Stimulated activated CD4-positive, alpha-beta T cell treated with anti-CD3 and anti-CD28 coated beads, TNF-alpha, amount 100 ng/mL, for 1 hour (primary cell): ENCODE results near the gene KBTBD2.
"Not testable (repeated sequence)": the region's sequence is repeated elsewhere in the genome, so short reads cannot be mapped to it uniquely, and the experiment has no call there.

Experiments used
- DNase-seq, 3 donors: peaks; one replicate each; pipeline ENCODE4 v3.0.0-alpha.2; 2020; ENCODE audit warnings: low read depth in 3 of 3, low spot score in 1 of 3

KBTBD2 gene

DNA sequence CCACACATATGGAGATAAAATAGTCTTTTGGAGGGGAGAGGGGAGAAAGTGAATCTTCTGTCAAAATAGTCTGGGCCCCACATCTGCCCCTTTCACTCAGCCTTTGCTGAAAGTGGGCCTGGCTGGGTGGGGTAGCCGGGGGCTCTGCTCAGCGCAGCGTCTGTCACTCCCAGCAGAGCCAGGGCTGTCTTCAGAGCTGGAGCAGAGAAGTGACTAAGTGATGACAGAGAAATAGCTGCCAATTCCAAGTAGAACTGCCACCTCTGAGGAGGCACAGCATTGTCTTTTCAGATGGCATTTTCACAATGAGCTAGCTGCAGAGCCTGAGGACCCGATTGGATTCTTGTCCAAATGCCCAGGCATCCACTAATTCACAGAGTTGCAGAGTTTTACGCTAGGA, 34.5 kb downstream of the KBTBD2 start:
- not testable (repeated sequence) for DNase-seq

DNA sequence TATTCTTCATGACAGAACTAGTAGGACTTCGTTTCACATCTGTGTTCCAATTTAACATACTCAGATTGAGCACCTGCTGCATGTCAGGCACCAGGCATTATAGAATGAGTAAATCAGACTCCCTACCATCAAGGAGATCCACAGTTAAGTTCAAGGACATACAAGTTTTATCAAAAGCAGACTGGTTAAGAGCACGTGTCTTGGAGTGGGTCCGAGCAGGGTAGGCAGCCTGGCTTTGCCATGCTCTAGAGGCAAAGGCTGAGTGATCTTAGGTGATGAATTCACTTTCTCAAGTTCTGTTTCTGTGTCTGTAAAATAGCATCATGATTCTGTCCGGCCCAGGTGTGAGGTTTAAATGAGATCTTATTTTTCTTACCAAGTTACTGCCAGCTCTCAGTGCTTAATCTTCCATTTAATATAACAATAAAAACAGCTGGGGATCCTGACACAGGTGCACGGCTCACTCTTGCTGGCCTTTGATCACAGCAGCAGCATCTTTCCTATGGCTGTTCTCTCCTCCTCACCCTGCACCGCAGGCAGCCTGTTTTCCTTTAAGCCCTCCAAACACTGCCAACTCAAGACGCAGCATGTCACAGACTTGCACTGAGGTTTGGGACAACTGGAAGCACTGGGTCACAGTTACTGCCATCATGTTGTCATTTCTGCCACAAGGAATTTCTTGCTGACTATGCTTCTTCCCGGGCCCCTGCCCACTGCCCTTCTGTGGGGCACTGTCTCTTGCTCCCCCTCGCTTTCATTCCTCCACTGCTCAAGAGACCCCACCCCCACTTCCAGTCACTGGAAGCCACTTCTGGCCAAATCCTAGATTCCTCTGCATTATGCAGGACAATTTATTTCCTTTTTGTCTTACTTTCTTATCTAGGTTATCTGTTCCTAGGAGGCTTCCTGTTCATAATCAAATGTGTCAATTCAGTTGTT, 35.5 kb downstream of the KBTBD2 start:
- DNase-seq, result not testable (repeated sequence)

DNA sequence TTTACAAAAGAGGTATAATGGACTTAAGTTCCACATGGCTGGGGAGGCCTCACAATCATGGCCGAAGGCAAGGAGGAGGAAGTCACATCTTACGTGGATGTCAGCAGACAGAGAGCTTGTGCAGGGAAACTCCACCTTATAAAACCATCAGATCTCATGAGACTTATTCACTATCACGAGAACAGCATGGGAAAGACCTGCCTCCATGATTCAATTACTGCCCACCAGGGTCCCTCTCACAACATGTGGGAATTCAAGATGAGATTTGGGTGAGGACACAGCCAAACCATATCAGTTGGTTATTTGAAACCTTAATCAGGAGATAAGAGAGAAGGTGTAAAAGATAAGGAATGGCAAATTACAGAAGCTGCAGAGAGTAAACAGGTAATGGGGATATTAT, 40.9 kb downstream of the KBTBD2 start:
- DNase-seq, result not testable (repeated sequence)

DNA sequence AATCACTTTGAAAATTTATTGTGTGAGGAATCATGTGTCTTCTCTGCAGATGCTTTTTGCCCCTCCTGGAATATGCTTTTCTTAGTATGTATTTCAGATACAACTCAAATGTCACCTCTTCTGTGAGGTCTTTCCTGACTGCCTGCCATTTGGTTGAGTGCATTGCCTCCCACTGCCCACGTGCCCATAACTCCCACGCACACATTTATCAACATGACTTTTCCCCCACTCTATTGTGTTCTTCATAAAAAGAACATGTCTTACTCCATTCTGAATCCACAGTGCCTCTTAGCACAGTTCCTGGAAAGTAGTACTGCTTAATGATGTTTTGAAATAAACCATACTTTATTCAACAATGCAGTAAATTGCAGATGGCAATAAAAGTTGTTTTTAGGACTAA, 42.9 kb downstream of the KBTBD2 start:
- DNase-seq, result not testable (repeated sequence)

DNA sequence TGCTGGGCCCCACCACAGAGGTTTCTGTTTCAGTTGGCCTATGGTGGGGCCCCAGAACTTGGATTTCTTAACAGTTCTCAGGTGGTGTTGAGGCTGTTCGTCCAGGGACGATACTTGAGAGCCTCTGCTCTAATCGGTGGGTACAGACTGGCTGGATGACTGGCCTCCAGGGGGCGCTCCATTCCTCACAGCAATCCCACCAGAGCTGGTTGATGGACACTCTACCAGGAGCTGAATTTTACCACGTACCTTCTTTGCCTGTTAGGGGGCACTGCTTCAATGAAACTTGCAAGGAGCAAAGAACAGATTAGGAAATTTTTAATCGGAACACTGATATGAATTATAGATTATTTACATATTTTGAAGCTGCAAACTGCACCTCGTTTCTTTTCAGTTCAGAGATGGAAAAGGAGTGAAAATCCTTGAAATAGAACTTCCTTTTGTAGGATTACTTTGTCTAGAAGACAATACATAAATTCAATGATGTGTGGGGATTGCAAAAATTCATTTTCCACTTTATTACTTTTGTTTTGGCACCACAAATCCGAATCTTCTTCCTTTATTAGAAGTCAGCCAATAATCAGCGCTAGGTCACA, 44.8 kb downstream of the KBTBD2 start:
- DNase-seq, result peak; percentile 79 to 88 (median 84)

DNA sequence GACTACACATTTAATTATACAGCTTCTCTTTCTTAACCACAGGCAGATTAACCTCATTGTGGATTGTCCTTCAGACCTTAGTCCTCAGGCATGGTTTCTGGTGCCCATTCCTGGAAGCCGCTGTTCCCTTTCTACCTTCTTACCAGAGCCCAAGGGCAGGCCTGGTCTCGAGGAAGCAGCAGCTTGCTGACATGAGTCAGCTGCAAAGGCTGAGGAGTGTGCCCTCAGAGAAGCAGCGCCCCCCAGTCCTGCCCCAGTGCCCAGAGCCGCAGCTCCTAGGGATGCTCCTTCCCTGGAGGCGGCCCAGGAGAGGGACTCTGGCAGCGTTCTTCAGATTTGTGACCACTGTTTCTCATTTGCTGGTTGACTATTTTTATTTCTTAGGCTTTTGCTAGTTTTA, 46.8 kb downstream of the KBTBD2 start:
- not testable (repeated sequence) for DNase-seq

DNA sequence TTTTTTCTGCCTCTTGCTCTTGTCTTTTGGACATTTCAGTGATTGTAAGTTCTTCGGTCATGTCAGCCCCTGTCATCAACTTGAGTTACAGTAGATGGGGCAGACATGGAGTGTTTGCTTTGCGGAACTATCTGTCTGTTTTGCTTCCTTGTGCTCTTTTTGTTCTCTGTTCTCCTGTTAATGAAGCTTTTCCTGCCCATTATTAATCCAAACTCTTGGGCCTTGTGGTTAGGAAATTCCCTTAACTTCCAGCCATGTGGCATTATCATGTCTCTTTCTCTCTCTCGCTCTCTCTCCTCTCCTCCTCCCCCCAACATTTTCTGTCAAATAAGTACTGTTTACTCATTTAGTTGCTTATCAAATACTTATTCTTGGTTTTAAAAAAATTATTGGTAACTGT, 47.8 kb downstream of the KBTBD2 start:
- DNase-seq, result not testable (repeated sequence)

DNA sequence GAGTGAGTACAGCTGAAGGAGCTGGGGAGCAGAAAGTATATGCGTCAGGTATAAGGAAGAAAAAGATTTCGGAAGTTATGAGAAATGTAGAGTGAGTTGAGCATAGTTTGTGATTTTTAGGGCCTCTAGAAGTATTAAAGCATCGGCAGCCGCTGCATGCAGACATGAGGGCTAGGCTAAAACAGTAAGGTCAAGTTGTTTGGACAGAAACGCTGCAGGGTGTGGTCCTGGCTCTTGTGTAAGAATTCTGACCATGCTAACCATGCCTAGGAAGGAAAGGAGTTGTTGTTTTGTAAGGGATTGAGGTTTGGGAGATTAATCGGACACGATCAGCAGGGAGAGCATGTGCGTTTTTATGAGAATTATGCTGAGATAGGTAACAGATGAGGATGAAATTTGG, 51.7 kb downstream of the KBTBD2 start:
- DNase-seq, result not testable (repeated sequence)

DNA sequence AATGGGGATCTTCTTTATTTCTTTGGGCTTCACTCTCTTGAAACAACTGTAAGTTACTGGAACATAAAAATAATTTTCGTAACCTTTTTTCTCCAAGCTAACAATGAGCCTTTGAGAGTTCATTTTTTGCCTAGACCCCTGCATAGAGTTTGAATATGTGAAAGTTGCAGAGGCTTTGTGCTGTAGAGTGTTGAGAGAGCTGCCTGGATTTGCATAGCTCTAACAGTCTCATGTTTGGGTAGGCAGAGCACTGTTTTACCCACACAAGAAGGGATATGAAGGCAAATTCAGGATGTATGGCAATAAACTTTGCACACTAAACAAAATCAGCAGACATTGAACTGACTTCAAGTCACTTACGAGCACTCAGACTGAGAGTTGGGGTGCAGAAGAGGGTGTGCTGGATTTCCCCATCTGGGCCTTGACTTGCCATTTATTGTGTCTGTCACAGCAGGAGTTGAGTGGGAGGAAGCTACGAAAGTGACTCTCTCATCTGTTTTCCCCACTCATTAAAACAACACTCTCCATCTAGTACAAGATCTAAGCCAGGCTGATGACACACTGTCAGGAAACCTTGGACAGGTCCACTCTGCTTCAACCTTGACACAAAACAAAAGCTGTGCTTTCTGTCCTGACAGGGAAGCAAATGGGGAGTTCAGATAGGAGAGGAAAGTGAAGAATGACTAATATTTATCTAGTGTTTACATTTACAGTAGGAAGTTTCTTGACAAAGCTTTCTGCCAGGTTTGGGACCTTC, 62.4 kb downstream of the KBTBD2 start:
- DNase-seq, result not testable (repeated sequence)
